GM13977 (cell line): ENCODE data around the gene KCNJ16.

ENCODE experiments used
- DNase-seq: peaks from one replicate; pipeline ENCODE4 v3.0.0; 2012; ENCODE audit warnings: low spot score
- CTCF ChIP-seq: IDR thresholded peaks from 2 replicates; pipeline ENCODE4 v1.5.1; 2012; ENCODE audit warnings: mild to moderate bottlenecking, control low read depth; ENCODE audit not compliant: insufficient read depth; ENCODE audit errors: extremely low read depth, missing control alignments
- in situ Hi-C: fragments of 300-500 bp; cut with MboI; formaldehyde crosslinking; loops from one replicate; pipeline ENCODE4 v1.12.0; 2022; ENCODE audit warnings: low sequenced_read_pairs, low pct_unique_long_range_greater_than_20kb, mixed read lengths, inconsistent platforms; ENCODE audit not compliant: unreplicated experiment

KCNJ16 gene

GRCh38 chr17:70073310-70073709, 1.7 kb upstream of the KCNJ16 start:
- no peak for TF ChIP-seq CTCF
- in situ Hi-C loops, result no loop called here
- DNase-seq, result no peak

- no peak for DNase-seq
- TF ChIP-seq CTCF, result no peak
- in situ Hi-C loops, result no loop called here
Observed at GRCh38 chr17:70073799-70074198, 1.2 kb upstream of the KCNJ16 start.

- no peak for TF ChIP-seq CTCF
- DNase-seq, result no peak
- in situ Hi-C loops, result no loop called here
Observed at GRCh38 chr17:70074236-70074830, 692 bp upstream of the KCNJ16 start.

GRCh38 chr17:70076189-70076588, 1.2 kb downstream of the KCNJ16 start:
- no peak for DNase-seq
- no peak for TF ChIP-seq CTCF
- in situ Hi-C loops, result no loop called here

- no peak for DNase-seq
- in situ Hi-C loops, result no loop called here
- no peak for TF ChIP-seq CTCF
Observed at GRCh38 chr17:70076831-70077230, 1.8 kb downstream of the KCNJ16 start.

- no peak for DNase-seq
- TF ChIP-seq CTCF, result no peak
- in situ Hi-C loops, result no loop called here
Observed at GRCh38 chr17:70078549-70078948, 3.5 kb downstream of the KCNJ16 start.
